Activated CD4-positive, alpha-beta T cell treated with anti-CD3 and anti-CD28 coated beads, Interleukin-2, Interleukin-6, amounts not matched to agents 100 ng/mL and 50 ng/mL, durations not matched to agents 16 hours and 8 hours (primary cell): ENCODE results near the gene SHTN1.
A peak's percentile ranks its signal among the peaks of the same experiment; 100 is the strongest.

Experiments
- DNase-seq: peaks from one replicate; pipeline ENCODE4 v3.0.0-alpha.2; 2020

The SHTN1 gene

DNA sequence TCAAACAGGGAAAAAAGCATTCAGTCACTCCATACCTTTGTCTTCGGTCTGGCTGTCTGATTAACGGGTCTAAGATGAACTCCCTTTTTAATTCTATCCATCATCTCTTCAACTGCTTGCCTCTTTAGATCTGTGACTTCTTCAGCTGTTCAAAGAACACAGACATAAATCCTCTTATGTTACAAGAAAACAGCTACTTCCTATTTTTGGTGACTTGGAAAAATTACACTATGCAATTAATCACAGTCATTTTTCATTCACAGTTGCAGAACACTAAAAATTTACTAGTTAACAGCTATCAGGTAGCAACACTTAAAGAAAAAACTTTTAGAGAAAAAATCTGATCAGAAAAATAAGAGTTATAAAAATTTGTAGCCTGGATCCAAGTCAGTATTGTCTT lies 89.6 kb downstream of the SHTN1 start:
- no peak for DNase-seq

GRCh38 chr10:116913695-116914094 lies 91.3 kb downstream of the SHTN1 start:
- DNase-seq, result no peak

DNA sequence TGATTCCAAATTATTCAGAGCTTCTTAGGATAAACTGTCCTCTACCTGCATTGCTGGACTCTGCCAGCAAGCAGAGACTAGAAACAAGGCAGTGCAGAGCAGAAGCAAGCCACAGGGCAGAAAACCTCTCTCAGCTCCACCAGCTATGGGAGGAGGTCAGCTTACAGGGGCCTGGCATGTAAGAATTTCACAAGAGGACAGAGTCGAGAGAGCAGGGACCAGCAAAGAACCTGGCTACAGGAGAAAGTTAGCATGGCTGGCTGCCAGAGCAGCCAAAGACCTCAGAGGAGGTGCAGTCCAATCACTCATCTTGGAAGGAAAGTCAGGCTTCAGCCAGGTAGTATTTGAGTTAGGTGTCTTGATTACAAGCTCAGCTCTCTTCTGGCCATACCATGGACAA lies 92.8 kb downstream of the SHTN1 start:
- no peak for DNase-seq

DNA sequence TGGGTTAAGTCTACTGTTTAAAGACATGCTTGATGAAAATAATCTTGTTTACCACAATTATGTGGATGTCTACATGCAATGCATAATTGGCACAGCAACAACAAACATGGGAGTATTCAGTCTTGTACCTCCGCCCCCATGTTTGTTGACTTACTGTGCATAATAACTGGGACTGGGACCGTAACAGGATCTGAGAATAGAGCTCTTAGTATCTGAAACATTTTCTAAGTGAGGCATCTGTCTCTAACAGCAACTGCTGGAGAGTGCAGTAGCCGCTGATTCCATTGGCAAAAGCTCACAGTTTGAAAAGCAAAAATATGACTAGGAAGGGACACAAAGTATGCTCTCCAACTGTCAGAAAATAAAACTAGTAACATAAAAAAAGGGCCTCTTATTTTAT lies 94.1 kb downstream of the SHTN1 start:
- DNase-seq, result no peak

GRCh38 chr10:116909307-116909706 lies 95.7 kb downstream of the SHTN1 start:
- no peak for DNase-seq

GRCh38 chr10:116907245-116907987 lies 97.6 kb downstream of the SHTN1 start:
- no peak for DNase-seq

GRCh38 chr10:116905845-116906210 lies 99.2 kb downstream of the SHTN1 start:
- DNase-seq, result no peak

GRCh38 chr10:116899626-116900025 lies 105.4 kb downstream of the SHTN1 start:
- DNase-seq, result no peak

GRCh38 chr10:116893686-116894037 lies 111.3 kb downstream of the SHTN1 start:
- no peak for DNase-seq

- peak; percentile 9 for DNase-seq
Observed at GRCh38 chr10:116892907-116893685, 111.9 kb downstream of the SHTN1 start.

GRCh38 chr10:116891208-116891607 lies 113.8 kb downstream of the SHTN1 start:
- no peak for DNase-seq

DNA sequence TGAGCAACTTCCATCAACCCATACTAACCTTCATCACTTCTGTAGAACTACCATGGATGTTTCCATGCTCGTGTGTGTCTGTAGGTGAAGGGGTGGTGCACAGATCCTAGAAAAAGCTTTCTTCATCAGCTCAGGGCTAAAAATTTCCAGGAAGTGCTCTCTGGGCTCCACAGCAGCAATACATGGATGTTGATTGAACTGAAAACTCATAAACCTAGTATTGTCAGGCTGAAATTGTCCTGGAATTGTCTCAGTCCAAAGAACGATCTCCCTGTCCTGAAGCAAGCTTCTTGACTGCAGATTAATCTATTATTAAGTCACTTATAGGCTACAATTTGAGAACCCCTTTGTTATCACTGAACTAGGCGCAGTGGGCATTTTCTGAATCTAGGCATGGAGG lies 115.9 kb downstream of the SHTN1 start:
- no peak for DNase-seq

- DNase-seq, result no peak
Observed at GRCh38 chr10:116888380-116889055, 116.5 kb downstream of the SHTN1 start.

DNA sequence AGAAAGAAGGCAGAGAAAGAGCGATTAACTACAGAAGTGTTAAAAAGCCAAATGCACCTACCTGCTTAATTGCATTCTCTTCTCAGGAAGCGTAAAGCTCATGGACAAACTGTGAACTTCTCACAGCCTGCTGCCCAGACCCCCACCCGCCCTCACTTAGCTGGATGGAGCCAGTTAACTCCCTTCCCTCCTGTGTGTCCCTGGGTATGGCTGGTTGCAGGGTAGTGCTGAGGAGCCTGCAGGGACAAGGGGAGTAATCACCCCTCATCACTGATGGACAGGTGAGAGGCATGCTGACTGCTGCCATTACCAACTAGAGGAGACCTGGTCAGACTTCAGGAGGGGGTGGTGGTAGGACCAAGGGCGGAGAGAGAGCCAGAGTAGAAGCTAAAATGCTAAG lies 118.2 kb downstream of the SHTN1 start:
- no peak for DNase-seq

DNA sequence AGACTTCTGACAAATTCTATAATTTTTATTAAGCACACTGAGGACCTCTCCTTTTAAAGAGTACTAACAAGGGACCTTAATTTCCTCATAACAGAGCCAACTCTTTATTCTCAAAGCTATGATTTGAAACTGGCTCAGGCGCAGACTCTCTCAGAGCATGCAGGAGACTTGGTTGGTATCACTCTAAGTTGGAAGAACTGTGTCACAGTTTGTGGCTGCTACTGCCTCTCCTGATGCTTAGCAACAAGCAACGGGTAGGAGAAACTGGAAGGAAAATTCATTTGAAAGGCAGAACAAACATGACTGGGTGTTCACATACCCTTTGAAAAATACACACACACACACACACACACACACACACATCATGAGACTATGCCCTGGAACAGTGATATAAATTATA lies 122.3 kb downstream of the SHTN1 start:
- no peak for DNase-seq

- no peak for DNase-seq
Observed at GRCh38 chr10:116880716-116881482, 124.1 kb downstream of the SHTN1 start.

DNA sequence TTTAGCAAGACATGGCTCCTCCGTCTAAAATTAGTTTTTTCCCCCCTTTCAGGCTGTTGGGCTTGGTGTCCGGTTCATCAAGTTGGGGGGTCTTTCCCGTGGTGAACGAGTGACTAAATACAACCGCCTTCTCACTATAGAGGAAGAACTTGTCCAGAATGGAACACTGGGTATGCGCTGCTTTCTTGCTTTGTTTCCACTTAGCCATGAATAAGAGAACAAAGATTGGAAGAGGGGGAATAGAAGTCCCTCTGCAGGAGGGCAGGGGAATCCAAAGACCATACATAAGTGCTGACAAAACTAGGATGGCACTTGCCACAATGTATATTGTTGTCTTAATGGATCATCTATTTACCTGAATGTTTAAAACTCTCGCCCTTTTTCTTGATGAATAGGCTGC lies 125.2 kb downstream of the SHTN1 start:
- DNase-seq, result no peak

- no peak for DNase-seq
Observed at GRCh38 chr10:116878123-116878522, 126.9 kb downstream of the SHTN1 start.

DNA sequence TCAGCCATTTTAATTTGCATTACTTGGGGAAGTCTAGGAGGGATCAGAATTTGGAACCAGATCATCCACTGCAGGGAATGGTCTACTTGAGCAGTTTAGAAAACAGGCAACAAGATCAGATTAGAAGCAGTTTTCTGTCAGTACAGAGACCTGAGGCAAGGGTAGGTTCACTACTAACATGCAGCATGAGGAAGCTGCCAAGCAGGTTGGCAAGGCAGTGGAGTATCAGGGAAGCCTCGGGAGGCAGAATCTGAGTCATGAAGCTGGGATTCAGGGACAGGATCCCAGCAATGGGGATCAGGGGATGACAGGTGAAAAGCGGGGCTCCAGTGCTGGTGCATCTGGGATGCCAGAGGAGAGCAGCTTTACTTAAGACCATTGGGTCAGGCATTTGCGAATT lies 127.6 kb downstream of the SHTN1 start:
- no peak for DNase-seq

DNA sequence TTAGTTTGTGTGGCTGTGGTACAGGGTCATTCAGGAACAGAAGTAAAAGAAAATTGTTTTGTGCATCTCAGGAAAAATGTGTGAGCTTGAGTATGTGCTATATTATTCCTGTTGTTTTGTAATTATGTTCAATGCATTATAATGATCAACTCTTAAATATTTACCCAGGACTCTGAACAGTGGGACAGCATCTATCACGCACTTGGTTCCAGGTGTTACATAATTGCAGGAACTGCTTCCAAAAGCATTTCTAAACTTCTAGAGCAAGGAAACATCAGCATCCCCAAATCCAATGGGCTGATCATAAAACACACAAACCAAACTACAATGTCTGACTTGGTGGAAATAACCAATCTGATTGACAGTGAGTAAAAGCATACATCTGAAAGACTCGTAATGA lies 129.1 kb downstream of the SHTN1 start:
- no peak for DNase-seq

- no peak for DNase-seq
Observed at GRCh38 chr10:116873134-116873533, 131.9 kb downstream of the SHTN1 start.

- DNase-seq, result no peak
Observed at GRCh38 chr10:116870949-116871348, 134.0 kb downstream of the SHTN1 start.

GRCh38 chr10:116868722-116869121 lies 136.3 kb downstream of the SHTN1 start:
- DNase-seq, result no peak
